Cardiac muscle cell (in vitro differentiated cells and primary cell): Measurements from ENCODE around the gene NDOR1. TPM values are rescaled to one million over a fixed set of nuclear protein-coding genes. Genes with fewer than 3 reads are reported as not detected.

Source experiments
- DNase-seq, 2 donors: peaks; one replicate each; pipeline versions ENCODE4 v3.0.0 to v3.0.0-alpha.2; 2010 to 2017; ENCODE audit warnings: low read depth in 1 of 2, low spot score in 1 of 2
- H3K27ac ChIP-seq: fragments of 200-600 bp; sonication (generic); 2 replicates; pipeline ENCODE4 v1.5.1; 2016
- H3K27me3 ChIP-seq: fragments of 200-600 bp; sonication (generic); 2 replicates; pipeline ENCODE4 v1.6.0; 2016; ENCODE audit warnings: control low read depth
- H3K36me3 ChIP-seq: fragments of 200-600 bp; sonication (generic); 2 replicates; pipeline ENCODE4 v1.5.1; 2016; ENCODE audit warnings: control low read depth
- H3K4me1 ChIP-seq: fragments of 200-600 bp; sonication (generic); 2 replicates; pipeline ENCODE4 v1.8.1; 2017; ENCODE audit warnings: low read depth, mild to moderate bottlenecking, mixed run types
- H3K4me3 ChIP-seq: fragments of 200-600 bp; sonication (generic); 2 replicates; pipeline ENCODE4 v1.5.1; 2016; ENCODE audit warnings: mild to moderate bottlenecking
- H3K9me3 ChIP-seq: fragments of 200-600 bp; sonication (generic); 2 replicates; pipeline ENCODE4 v1.5.1; 2017; ENCODE audit warnings: low read depth, mild to moderate bottlenecking, control low read depth
- CTCF ChIP-seq: IDR thresholded peaks from 2 replicates; pipeline ENCODE4 v1.5.1; 2012; ENCODE audit warnings: low read depth, mild to moderate bottlenecking, low read length
- polyA plus RNA-seq: library from polyadenylated mRNA; unstranded; fragments of >200 nt; fragmentation: Nextera tagmentation; extraction: Ambion mirVana; gene quantifications from 2 replicates; pipeline ENCODE4 v1.2.1, GENCODE V29; 2016
- total RNA-seq: library from RNA; depleted of rRNA; stranded (reverse); fragments of >200 nt; gene quantifications from 2 replicates; pipeline ENCODE4 v1.2.3, GENCODE V29; 2016

The NDOR1 gene
- total and polyA plus RNA-seq, 2 experiments from 2014 or later, result 17.5 to 18.1 TPM

DNA sequence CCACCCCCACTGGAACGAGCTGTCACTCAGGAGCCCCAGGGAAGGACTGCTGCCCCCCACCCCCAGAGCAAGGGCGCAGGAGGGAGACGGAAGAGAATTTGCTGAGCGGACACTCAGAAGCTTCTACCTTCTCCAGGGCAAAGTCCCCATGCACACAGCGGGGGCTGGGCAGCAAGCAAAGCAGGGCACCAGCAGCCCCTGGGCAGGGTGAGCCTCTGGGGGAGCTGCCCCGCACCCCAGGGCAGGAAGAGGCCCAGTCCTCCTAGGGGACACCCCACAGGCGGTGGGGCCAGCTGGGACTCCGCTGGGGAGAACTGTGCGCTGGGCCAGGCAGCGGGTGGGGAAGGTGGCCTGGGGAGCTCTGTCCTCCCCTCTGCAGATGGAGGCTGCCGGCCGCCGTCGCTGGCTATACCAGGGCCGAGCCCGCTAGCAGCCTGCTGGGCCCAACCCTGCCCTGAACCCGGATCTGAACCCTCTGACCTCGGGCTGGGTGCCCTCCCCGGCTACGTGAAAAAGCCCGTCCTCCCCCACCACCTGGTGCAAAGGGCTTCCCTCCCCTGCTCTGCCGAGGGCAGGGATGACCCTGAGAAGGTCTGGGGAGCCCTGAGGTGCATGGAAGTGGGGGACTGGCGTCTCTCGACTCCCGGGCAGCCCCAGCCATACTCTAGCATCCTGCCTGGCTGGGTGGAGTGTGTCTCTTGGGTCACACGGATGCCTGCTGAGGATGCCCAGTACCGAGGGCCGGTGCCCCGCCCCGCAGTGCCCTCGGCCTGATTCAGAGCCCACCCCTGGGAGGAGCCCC lies 24.6 kb downstream of the NDOR1 start:
- Histone ChIP-seq H3K36me3 (no peaks in the 10 kb centered on the region), H3K4me1 (peaks cover 3% of the 10 kb centered on the region), H3K9me3 (no peaks in the 10 kb centered on the region), H3K4me3 (no peak overlapping the region), H3K27ac (no peak overlapping the region), H3K27me3 (no peaks in the 10 kb centered on the region)
- TF ChIP-seq CTCF, result no peak
- no peak for DNase-seq

DNA sequence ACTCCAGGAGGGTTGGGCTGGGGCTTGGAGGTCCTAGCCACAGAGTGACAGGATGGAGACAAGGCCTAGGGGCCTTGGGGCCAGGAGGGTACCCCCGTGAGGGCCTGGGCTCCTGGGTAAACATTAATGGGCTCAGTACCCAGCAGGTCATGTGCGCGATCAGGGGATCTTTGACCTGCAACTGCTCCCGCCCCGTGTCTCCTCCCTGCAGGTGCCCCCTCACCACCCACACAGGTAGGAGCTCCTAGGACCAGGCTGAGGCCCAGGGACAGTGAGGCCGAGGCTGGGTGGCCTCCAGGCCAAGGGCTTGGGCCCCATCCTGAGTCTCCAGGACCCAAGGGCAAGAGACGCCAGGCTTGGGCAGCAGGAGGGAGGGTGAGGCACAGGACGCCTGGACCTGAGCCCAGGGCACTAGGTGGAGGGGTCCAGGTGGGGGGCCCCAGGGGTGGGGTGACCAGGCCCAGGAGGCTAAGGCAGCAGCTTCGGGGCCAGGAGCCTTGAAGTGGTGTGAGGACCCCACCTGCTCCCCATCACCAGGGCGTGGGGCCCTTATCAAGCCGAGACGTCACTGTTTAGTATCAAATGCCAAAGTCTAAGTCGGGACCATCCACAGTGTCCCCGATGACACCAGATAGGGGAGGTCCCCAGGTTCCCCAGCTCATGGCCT lies 25.3 kb downstream of the NDOR1 start, which contains the start of gene SLC34A3:
Gene SLC34A3, plus strand, starts transcription at position 197 of the 667 bp plus-strand sequence. CDS start 802 bp downstream, outside the sequence.
- Histone ChIP-seq H3K9me3 (no peaks in the 10 kb centered on the region), H3K4me3 (no peak within 1 kb of the TSS), H3K4me1 (peaks cover 8% of the 10 kb centered on the region), H3K36me3 (no peaks in the 10 kb centered on the region), H3K27ac (no peak within 1 kb of the TSS), H3K27me3 (no peaks in the 10 kb centered on the region)
- TF ChIP-seq CTCF, result no peak
- no peak for DNase-seq

DNA sequence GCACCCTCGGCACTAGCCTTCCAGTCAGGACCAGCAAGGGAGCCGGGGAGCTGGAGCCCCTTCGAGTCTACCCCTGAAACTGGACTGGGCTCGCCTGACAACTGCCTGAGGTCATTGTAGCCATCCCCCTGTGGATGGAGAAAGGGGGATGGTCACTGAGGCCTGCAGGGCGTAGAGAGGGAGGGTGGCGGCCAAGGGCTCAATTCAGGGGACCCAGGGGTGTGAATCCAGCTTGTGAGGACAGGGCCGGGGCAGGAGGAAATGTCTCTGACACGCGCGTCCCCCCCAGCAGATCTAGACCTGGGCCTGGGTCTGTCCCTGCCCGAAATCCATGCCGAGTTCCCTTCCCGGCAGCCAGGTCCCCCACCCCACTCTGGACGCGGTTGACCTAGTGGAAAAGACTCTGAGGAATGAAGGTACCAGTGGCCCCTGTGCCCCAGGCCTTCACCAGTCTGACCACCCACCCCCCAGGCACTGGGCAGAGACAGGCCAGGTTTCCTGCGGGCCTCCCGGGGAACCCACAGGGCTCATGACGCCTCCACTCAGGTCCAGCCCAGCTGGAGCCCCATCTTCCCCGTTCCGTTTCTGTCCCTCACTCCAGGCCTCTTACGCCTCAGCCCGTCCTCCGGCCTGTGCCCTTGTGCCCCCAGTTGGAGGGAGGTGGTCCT lies 26.0 kb downstream of the NDOR1 start:
- no peak overlapping the region for H3K4me3 ChIP-seq
- H3K27me3 ChIP-seq, result no peaks in the 10 kb centered on the region
- no peaks in the 10 kb centered on the region for H3K9me3 ChIP-seq
- no peak for TF ChIP-seq CTCF
- H3K27ac ChIP-seq, result no peak overlapping the region
- H3K36me3 ChIP-seq, result no peaks in the 10 kb centered on the region
- DNase-seq, result no peak
- peaks cover 13% of the 10 kb centered on the region for H3K4me1 ChIP-seq

DNA sequence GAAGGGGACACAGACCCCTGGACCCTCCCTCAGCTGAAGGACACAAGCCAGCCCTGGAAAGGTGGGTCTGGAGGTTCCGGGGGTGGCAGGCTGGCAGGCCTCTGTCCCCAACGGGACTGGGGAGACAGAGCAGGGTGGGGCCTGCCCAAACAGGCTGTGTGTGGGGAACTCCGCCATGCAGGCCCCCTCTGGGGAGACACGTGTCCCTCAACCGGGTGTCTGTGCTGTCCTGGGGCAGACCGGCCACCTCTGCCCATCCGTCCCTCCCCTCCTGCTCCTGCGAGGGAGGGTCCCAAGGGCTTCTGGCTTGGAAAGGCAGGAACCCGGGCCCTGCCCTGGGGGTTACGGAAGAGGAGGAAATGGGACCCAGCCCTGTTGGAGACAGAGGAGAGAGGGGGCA lies 26.6 kb downstream of the NDOR1 start:
- Histone ChIP-seq H3K4me3 (no peak overlapping the region), H3K36me3 (no peaks in the 10 kb centered on the region), H3K27ac (no peak overlapping the region), H3K4me1 (peaks cover 16% of the 10 kb centered on the region), H3K9me3 (no peaks in the 10 kb centered on the region), H3K27me3 (no peaks in the 10 kb centered on the region)
- no peak for TF ChIP-seq CTCF
- no peak for DNase-seq

GRCh38 chr9:137232510-137232909 lies 27.0 kb downstream of the NDOR1 start:
- Histone ChIP-seq H3K9me3 (no peaks in the 10 kb centered on the region), H3K36me3 (no peaks in the 10 kb centered on the region), H3K4me1 (peaks cover 17% of the 10 kb centered on the region), H3K27me3 (no peaks in the 10 kb centered on the region), H3K27ac (no peak overlapping the region), H3K4me3 (no peak overlapping the region)
- no peak for TF ChIP-seq CTCF
- no peak for DNase-seq
